HG02610 (cell line): ENCODE measurements around the gene ANKRD18B.
"Not testable (repeated sequence)": the region's sequence is repeated elsewhere in the genome, so short reads cannot be mapped to it uniquely, and the experiment has no call there.

Experiments
- ATAC-seq: cut with Tn5 transposase; IDR thresholded peaks from one replicate; pipeline ENCODE4 v1.9.1; 2021; ENCODE audit warnings: mild to moderate bottlenecking, moderate library complexity; ENCODE audit not compliant: unreplicated experiment

Gene ANKRD18B

DNA sequence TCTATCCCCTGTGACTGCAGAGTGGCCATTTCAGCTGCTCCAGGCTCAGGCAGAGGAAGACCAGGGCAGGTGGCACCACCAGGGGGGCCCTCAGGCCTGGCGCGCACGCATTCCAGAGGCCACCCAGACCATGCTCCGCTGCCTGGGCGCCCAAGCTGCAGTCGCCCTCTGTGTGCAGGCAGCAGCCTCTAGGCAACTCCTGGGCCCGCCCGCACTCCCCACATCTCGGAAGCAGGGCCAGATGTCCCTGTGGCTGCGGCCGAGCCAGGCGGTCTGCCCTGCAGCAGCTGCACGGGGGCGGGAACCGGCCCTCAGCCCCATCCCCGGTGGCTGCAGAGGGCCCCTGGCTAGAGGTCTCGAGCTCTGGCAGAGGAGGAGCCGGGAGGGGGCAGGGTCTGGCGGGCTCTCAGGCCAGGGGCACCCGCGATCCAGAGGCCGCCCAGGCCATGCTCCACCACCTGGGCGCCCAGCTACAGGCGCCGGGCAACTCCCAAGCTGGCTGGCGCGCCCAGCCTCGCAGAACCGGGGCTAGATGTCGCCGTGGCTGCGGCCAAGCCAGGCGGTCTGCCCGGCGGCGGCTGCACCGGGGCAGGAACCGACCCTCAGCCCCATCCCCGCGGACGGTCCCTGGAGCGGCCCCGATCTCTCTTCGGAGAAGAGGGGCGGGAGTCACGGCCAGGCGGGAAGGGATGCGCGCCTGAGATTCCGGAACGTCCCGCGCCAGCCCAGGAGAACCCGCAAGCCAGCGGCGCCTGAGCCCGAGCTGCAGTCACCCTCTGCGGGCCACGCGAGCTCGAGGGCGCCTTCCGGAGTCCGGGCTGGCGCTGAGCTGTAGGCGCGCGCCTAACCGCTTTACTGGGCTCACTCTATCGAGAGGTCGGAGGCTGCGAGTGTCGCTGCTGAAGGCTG, at the start of gene ANKRD18B:
Gene ANKRD18B (plus strand): TSS at position 855 of the 909 bp plus-strand sequence. CDS start 239 bp downstream, outside the sequence.
- not testable (repeated sequence) for ATAC-seq

DNA sequence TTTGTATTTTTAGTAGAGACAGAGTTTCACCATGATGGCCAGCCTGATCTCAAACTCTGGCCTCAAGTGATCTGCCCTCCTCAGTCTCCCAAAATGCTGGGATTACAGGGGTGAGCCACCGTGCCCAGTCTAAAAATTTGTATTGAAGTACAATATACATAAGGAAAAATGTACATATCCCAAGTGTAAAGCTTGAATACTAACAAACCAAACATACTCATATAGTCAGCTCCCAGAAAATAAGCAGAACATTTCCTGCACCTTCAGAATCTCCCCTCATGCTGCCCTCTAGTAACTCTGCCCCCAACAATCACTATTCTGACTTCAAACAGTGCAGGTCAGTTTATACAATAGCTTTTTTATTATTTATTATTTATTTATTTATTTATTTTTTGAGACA, 48.7 kb upstream of the ANKRD18B start:
- no peak for ATAC-seq

DNA sequence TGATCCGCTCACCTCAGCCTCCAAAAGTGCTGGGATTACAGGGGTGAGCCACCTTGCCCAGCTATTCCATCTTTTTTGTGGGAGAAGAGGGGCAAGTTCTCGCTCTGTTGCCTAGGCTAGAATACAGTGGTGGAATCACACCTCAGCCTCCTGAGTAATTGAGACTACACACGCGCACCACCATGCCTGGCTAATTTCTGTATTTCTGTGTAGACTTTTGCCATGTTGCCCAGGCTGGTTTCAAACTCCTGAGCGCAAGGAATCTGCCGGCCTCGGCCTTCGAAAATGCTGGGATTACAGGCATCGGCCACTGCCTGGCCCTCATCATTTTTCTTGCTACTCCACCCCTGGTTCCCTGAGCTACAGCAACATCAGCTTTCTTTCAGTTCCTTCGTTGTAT, 47.5 kb upstream of the ANKRD18B start:
- no peak for ATAC-seq

DNA sequence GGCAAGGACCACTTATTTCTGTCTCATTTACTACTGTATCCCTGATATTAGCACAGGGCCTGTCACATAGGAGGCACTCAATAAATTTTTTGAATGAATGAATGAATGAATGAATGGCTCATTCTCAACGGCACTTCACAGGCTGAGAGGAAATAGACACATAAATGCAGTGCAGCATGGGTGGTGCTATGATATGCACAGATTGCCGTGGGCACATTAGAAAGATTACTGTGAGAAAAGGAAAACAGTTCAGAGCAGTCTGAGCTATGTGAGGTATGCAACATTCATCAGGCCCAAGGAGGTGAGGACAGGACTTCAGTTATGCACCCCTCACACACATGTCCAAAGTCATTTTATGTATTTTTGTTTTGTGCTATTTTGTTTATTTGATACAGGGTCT, 43.9 kb upstream of the ANKRD18B start:
- ATAC-seq, result no peak

DNA sequence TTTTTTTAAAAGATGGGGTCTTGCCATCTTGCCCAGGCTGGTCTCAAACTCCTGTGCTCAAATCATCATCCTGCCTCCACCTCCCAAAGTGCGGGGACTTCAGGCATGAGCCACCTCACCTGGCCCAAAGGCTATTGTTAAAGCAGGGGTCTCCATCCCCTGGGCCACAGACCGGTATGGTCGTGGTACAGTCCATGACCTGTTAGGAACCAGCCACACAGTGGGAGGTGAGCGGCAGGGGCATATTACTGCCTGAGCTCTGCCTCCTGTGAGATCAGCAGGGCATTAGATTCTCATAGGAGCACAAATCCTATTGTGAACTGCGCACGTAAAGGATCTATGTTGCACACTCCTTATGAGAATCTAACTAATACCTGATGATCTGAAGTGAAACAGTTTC, 43.1 kb upstream of the ANKRD18B start:
- ATAC-seq, result no peak

DNA sequence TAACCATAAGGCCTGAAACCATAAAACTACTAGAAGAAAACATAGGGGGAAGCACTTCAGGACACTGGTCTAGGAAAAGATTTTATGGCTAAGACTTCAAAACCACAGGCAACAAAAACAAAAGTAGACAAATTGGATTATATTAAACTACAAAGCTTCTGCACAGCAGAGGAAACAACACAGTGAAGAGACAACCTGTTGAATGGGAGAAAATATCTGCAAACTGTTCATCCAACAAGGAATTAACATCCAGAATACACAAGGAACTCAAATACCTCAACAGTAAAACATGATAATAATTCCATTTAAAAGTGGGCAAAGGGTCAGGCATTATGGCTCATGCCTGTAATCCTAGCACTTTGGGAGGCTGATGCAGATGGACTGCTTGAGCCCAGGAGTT, 38.7 kb upstream of the ANKRD18B start:
- not testable (repeated sequence) for ATAC-seq

DNA sequence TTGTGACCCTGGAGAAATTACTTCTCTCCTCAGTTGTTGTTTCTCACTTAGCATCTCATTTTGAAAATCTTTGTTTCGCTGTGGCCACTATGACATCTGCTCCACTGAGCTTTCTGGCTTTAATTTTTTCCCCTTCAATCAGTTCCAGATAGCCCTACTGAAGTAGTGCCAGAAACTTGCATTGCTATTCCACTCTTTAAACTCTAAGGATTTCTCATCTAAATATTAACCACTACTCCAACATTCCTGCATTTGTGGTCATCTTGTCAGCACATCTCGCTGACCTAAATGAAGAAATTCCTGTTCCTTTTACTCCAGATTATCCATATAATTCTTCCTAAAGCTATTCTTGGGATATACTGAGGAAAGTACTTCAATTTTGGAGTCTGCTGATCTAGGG, 35.0 kb upstream of the ANKRD18B start:
- ATAC-seq, result no peak

DNA sequence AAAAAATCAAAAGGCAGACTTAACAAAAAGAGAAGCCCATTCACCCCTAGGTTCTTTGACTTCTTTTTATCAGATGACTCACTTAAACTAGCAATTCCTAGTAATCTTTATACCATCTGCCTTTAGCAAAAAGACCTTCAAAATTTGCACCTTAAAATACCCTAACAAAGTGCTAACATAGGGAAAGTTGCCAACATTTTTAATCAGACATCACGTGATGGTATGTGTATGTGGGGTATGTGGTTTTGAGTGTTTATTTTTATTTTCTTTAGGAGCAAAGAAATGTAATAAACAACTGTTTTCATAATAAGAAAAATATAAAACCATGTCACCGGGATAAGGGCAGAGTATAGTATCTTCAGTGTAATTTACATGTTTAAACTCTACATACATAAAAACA, 30.2 kb upstream of the ANKRD18B start:
- not testable (repeated sequence) for ATAC-seq

DNA sequence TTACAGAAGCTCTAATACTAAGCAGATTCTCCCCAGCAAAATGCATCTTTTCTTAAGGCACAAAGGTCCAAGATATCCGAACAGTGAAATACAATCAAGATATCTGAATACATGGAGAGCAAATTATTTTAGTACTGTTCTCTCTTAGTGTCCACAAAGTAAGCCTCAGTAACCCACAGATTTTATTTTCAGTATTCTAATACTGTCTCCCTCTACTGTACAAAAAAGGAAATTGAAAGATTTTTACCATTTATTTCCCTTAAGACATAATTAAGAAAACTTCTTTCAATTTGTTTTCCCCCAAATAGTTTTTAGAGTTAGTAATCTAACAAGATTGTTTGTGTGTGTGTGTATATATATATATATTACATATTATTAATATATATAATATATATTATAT, 25.7 kb upstream of the ANKRD18B start:
- no peak for ATAC-seq

DNA sequence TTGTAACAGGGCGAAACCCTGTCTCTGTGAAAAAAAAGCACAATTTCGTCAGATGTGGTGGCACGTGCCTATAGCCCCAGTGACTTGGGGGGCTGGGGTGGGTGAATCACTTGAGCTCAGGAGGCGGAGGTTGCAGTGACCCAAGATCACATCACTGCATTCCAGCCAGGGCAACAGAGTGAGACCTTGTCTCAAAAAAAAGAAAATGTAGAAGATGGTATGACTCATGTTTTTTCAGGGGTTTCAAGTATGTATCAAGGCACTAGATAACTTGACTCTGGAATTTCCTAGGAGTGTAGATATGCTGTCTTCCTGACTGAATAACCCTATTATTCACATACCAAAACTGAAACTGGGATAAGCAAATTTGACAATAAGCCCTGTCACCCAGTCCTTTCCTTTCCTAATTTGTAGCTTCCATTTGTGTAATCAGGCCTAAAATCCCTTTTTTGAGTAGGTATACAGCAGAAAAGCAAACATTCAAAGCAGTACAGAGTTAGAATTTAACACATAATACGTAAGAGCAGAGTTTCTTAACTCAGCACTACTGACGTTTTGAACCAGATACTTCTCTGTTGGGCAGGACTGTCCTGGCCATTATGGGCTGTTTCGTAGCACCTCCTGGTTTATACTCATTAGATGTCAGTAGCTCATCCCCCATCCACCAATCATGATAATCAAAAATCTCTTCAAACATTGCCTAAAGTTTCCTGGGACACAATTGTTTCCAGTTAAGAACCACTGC, 17.3 kb upstream of the ANKRD18B start:
- ATAC-seq, result no peak

DNA sequence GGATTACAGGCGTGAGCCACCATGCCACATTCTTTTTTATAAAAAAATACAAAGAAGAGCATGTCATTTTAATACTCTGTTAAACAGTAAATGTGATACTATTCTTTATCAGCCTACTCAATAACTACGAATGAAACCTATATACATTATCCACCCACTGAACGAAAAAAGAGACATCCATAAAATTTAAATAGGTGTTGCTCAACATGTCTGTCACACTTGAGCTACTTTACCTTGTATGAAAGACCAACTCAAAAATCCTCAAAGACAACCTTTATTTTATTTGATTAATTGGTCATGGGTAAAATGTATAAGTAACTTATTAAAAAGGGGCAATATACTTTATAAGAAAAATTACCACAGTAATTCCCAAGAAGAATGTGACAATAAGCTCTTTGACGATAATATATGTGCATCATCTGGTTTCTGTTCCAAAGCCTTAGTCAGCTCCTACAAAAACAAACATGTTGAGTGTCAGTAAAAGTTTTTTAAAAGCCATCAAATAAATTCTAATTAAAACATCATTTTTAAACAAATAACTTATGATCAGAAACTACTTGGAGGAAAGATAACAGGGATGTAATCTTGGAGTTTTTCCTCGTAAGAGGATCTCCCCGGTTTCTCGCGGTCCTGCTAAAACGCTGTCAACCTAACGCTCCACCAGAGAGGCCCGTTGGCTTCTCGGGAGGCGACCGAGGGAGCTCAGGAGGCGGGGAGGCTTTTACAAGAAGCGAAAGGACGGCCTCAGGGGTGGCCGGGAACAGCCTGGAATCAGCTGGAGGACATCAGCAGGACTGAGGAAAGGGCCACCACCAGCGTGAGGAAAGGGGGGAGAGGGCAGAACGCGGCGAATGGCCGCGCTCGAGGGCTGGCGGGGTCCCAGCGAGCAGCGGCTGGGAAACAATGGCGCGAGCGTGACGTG, 13.5 kb upstream of the ANKRD18B start:
- no peak for ATAC-seq

DNA sequence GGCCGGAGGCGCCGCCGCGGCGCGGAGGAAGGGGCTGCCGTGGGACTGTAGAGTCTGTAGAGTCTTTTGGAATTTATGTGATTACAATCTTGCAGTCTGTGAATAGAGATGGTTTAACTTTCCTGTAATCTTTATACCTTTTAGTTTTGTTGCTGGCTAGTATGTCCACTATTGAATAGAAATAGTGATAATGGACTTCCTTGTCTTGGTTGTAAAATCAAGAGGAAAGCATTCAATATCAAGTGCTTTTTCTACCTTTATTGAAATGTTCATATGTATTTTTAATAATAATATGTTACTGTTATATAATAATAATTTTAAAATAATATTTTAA, 12.9 kb upstream of the ANKRD18B start:
- not testable (repeated sequence) for ATAC-seq

DNA sequence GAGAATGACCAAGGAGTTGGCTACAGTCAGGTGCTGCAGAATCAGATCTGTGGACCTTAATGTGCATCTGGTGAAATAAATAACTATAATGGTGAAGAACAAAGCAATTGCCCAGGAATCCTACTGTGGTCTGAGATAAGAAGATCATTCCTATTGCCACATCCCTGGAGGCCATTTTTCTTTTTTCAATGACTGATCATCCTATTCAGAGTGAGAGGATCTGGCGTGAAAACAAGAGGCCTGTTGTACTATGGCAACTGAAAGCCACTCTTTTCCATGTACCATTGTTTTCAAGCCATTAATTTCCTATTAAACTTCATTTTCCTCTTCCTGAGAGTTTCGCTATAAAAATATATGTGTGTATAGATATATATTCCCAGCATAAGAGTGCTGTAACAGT, 11.5 kb upstream of the ANKRD18B start:
- ATAC-seq, result not testable (repeated sequence)

DNA sequence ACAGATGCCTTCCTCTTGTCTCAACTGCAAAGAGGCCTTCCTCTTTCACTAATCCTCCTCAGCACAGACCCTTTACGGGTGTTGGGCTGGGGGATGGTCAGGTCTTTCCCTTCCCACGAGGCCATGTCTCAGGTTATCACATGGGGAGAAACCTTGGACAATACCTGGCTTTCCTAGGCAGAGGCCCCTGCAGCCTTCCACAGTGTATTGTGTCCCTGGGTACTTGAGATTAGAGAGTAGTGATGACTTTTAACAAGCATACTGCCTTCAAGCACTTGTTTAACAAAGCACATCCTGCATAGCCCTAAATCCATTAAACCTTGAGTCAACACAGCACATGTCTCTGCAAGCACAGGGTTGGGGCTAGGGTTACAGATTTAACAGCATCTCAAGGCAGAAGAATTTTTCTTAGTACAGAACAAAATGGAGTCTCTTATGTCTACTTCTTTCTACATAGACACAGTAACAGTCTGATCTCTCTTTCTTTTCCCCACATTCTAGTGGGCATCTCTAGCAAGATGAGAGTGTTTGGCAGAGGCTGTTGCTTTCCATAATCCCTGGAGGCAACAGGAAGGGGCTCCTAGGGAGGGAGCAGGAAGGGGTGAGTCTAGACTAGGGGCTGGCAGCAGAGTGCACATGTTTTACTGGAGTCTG, 8.6 kb upstream of the ANKRD18B start:
- ATAC-seq, result not testable (repeated sequence)

DNA sequence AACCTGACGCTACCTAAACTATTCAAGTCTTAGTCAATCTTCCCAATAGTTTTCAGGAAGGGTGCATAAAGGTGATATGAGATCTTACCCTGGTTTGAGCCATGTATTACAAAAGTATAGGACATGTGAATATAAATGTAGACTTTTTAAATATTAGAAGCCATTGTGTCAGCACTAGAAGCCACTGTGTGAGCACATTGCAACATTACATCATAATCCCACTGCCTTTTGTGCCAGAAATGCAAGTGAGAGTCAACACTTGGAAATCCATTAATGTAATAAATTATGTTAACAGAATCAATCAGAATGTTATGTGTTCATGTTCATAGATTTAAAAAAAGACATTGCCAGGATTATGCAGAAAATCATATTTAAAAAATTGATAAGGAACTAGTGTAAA, 7.7 kb upstream of the ANKRD18B start:
- not testable (repeated sequence) for ATAC-seq

DNA sequence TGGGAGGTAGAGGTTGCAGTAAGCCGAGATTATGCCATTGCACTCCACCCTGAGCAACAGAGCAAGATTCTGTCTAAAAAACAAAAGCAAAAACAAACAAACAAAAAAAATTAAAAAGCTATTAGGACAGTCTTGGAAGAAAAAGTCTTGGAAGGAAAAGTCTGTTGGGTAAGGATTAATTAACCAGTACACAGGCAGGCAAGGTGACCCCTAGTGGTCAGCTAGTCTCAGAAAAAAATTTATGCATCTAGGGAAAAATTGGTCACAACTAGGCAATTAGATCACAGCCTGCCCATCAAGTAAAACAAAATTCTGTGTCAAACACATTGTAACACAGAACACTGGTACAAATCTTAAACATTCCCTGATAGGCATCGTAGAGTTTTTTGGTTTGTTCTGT, 6.7 kb upstream of the ANKRD18B start:
- no peak for ATAC-seq

DNA sequence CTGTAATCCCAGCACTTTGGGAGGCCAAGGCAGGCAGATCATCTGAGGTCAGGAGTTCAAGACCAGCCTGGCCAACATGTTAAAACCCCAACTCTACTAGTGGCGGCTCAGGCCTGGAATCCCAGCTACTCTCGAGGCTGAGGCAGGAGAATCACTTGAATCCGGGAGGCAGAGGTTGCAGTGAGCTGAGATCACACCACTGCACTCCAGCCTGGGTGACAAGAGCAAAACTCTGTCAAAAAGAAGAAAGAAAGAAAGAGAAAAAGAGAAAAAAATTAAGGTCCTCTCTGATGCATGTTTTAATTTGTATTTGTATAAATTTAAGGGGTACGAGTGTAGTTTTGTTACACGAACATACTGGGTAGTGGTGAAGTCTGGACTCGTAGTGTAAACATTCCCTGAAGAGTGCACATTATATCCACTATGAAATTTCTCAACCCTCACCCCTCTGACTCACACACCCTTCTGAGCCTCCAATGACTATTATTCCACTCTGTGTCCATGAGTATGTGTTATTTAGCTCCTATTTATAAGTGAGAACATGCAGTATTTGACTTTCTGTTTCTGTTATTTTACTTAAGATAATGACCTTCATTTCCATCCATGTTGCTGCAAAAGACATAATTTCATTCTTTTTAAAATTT, 6.0 kb upstream of the ANKRD18B start:
- not testable (repeated sequence) for ATAC-seq

DNA sequence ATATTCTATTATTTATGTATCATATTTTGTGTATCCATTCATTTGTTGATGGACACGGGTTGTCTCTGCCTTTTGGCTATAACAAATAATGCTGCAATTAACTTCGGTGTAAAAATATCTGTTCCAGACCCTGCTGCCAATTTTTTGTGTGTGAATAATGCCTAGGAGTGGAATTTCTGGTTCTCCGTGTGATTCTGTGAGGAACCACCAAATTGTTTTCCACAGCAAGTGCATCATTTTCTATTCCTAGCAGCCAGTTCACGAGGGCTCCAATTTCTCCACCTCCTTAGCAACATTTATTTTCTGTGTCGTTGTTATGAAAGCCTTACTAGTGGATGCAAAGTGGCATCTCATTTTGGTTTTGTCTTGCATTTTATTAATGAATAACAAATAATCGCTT, 2.2 kb upstream of the ANKRD18B start:
- ATAC-seq, result not testable (repeated sequence)

DNA sequence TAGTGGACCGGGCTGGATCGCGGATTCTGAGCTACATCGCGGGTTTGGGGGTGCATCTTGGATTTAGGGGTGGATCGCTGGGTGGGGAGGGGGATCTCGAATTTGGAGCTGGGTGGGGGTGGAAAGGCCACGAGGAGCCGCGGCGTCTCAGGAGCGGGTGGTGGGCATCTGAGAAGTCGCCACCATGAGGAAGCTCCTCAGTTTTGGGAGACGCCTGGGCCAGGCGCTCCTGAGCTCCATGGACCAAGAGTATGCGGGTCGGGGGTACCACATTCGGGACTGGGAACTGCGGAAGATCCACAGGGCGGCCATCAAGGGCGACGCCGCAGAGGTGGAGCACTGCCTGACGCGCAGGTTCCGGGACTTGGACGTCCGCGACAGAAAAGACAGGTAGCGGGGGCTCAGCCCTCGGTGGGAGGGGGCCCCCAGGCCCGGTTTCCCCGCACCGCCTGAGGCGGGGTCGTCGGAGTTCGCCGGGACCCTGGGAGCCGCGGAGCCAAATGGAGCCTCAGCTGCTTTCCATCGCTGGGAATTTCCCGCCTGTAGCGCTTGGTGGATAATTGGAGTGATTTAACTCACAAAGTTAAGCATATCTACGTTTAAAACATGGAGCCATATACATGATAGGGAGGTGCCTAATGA, 376 bp downstream of the ANKRD18B start:
- ATAC-seq, result no peak

DNA sequence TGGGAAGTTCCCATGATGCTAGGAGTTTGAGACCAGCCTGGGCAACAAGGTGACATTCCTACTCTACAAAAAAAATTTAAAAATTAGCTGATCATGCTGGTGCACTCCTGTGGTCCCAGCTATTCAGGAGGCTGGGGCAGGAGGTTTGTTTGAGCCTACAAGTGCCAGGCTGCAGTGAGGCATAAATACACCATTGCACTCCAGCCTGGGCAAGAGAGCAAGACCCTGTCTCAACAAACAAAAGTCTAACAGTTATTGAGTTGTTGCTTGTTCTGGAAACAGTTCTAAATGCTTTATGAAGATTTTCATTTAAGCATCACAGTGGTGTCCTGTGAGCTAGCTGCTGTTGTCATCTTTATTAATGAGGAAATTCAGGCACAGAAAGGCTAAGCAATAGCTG, 4.0 kb downstream of the ANKRD18B start:
- ATAC-seq, result not testable (repeated sequence)
